HG02588 (cell line): ENCODE data around the gene CDK15.

ENCODE experiments used
- ATAC-seq: cut with Tn5 transposase; IDR thresholded peaks from one replicate; pipeline ENCODE4 v1.9.1; 2021; ENCODE audit warnings: mild to moderate bottlenecking, moderate library complexity; ENCODE audit not compliant: unreplicated experiment

CDK15 gene

DNA sequence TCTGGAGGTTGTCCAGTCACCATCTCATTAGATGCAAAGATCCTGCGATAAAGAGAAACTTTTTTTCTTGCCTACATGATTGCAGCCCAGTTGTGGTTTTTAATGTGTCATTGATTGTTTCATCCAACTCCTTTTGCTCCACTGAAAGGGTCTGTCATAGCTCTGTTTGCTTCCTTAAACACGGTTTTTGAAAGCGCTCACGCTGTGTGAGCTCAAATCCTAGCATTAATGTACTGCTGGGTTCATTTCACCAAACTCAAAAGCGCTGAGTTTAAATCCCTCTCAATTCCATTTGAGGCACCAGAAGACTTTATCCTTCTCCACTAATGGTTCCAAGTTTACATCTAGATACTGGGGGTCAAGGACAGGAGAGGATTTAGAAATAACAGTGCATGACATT, 53.6 kb downstream of the CDK15 start:
- ATAC-seq, result no peak

DNA sequence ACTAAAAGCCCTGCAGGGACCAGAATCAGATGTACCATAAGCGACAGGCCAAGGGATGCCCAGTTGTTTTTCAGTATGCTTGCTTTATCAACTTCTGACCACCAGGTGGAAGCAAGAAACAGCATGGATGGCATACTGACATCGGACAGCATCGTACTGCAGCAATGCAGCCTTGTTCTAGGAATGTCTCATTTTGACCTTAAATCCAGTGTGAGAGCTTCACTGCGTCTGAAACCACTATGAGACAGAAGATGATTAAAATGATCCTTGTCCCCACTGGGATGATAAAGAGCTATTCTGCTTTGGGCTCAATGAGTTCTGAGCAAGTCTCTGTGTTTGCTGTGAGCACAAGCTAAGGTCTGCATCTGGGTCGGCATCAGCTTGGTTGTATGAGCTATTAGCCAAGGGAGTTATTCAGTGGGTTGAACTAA, 54.3 kb downstream of the CDK15 start:
- peak; percentile 73 for ATAC-seq

DNA sequence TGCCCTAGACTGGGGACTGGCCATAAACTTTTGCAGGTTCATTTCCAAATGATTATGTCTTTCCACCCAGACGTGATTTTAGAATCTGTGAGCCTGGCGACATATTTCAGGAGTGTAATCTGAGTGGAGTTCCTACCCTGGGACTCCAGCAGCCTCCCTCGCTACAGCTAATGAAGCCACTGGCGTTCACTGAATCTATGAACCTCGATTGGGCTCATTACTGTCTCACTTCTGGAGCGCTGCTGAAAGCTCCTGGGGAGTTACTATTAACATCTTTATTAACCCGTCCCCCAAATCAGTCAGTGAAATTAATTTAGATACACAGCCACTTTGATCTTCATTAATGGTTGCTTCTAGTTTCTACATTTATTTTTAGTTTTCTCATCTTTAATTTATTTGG, 56.5 kb downstream of the CDK15 start:
- ATAC-seq, result no peak

DNA sequence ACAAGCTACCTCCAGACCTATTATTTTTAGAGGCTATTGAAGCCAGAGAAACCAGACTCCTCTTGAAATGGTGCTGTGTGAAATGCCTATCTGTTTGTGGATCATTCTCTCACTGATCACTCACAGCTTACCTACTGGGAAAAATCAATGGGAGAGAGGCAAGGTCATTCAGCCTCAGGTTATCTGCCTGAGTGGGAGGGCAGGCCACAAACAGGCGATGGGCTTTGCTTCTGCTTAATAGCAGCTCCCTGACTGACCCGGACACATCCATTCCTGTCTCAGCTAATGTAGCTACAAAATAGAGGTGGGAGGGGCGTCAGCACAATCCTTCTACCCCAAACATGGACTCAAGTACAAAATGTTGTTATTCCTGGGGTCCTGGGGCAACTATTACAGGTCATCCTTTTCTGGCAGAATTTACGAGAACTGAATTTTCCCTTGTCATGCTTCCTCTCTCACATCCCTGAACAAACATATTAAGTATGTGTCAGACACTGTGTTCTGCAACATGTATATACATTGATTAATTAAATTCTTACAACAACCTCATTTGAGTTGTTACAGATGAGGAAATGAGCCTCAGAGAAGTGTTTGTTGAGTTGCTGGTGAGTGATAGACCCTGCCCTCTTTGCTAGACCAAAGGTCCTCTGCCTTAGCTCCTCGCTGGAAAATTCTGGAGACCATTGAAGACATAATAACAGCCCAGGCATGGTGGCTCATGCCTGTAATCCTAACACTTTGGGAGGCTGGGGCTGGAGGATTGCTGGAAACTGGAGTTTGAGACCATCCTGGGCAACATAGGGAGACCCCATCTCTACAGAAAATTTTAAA, 60.5 kb downstream of the CDK15 start:
- no peak for ATAC-seq

DNA sequence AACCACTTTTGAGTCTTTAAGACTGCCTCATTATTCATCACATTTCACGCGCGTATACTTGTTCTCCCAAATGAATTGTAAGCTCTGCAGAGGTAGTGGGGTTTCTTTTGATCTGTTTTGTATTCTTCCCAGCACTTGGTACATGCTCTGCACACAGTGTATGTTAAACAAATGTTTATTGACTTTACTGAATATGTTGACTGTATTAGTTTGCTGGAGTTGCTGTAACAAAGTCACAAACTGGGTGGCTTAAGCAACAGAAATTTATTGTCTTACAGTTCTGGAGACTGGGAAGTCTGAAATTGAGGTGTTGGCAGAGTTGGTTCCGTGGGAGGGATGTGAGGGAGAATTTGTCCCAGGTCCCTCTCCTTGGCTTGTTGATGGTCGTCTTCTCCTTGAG, 65.1 kb downstream of the CDK15 start:
- no peak for ATAC-seq

DNA sequence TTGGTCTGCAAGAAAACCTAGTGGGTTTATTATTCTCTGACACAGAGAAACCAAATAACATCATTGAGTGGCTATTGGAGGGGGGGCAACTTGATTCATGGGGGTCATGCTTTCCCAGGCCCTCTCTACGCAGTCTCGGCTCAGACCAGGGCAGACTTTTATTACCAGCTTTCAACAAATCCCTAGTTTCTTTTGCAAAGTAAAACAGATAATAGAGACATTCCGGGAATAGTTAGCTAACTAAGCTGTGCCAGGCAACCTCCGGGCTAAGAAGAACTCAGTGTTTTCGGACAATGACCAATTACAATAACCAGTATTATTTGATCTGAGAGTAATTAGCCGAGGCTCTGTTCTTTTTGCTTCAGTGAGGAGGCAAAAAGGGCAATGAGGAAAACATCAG, 66.3 kb downstream of the CDK15 start:
- ATAC-seq, result no peak

DNA sequence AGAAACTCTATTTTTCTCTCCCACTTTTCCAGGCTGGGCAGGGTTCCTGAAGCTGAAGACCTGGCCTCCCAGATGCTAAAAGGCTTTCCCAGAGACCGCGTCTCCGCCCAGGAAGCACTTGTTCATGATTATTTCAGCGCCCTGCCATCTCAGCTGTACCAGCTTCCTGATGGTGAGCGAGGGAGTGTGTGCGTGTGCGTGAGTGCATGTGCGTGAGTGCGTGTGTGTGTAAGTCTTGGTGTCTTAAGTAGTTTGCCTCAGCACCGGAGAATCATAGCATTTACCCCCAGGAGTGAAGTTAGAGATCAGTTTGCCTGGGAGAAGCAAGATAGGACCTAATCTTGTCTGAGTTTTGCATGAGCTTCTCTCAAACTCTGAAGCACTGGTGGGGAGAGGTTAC, 73.7 kb downstream of the CDK15 start:
- no peak for ATAC-seq

DNA sequence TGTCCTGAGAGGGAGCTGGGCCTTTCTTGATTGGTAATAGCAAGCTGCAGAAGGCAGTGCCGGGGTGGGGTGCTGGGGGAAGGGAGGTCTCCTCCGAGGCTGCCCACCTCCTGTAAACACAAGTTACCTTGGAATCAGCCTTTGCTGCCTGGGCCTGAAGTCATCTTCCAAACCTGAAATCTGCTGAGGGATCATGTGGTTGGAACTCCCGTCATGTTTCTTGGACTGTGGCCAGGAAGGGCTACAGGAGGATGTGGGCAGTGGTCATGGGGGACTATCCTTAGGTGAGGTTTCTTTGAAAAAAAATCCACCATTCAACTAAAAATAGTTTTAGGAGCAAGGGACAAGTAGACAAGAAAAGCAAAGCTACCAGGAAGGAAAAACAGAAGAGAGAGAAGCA, 74.2 kb downstream of the CDK15 start:
- peak; percentile 5 for ATAC-seq

DNA sequence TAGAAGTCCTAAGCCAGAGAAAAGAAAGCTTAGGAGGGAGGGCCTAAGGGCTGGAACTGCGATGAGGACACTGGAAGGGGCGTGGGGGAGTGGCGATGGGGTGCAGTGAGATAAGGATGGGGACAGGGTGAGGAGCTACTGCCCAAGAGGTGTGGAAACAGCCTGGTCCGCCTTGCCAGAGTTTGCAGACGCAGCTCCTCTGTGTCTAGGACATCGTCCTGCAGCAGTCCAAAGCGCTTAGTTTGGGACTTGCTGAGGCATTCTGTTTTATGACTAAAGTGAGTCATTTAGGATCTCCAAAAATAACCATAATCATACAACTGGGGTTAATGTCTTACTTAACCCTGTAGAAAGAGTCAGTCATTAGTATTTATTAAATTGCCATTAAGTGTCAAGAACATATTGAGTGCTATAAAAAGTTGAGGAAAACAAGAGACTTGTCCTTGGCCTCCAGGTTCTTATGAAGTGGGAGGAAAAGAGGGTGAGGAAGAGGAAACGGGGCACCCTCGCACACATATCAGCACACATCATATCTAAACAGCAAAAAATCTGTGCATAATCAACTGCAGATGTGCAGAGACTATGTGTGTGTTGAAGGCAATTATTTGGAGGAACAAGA, 74.8 kb downstream of the CDK15 start:
- peak; percentile 62 for ATAC-seq

DNA sequence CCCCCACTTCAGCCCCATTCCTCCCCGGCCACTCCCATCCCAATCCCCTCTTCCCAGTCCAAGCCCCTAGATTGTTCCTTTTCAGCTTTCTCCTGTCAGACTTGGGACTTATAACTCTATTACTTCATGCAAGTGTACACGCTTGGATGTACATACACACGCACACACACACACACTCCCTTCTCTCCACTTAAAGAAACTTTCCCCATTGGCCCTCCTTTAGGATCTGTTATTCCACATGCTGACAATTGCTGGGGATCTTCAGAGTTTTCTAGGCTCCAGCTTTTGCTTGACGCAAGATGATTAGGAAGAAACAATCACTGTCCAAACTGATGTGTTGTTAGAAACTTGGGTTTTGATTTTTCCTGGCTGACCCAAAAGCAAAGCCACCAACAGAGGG, 75.4 kb downstream of the CDK15 start:
- no peak for ATAC-seq

DNA sequence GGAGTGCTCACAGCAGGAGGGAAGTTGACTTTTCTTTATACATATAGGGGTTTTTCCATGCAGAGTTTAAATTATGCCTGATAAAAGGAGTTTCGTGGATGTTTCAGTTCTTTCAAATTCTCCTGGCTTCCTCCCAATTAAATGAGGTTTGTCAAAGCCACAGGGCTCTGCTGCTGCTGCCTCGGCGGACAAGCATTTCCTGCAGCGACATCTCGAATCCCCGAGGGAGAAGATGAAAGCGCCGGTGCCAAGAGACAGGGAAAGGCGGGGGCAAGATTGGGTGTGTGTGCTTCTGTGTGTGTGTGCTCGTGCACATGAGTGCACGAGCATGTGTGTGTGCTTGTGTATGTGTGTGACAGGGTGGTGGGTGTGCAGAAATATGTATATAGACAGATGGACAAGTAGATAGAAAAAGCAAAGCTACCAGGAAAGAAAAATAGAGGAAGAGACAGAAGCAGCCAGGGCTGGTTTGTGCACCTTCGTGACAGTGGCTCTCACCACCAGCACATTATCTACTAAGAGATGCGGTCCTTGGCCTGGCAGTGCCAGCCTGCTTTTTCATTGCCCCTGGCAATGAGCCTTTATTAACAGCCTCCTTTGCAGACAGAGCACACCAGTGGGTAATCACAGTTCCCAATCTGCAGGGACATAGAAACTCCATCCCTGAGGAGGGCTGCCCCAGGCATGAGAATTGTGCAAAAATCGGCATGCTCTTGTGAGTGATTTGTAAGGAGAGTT, 76.2 kb downstream of the CDK15 start:
- no peak for ATAC-seq

DNA sequence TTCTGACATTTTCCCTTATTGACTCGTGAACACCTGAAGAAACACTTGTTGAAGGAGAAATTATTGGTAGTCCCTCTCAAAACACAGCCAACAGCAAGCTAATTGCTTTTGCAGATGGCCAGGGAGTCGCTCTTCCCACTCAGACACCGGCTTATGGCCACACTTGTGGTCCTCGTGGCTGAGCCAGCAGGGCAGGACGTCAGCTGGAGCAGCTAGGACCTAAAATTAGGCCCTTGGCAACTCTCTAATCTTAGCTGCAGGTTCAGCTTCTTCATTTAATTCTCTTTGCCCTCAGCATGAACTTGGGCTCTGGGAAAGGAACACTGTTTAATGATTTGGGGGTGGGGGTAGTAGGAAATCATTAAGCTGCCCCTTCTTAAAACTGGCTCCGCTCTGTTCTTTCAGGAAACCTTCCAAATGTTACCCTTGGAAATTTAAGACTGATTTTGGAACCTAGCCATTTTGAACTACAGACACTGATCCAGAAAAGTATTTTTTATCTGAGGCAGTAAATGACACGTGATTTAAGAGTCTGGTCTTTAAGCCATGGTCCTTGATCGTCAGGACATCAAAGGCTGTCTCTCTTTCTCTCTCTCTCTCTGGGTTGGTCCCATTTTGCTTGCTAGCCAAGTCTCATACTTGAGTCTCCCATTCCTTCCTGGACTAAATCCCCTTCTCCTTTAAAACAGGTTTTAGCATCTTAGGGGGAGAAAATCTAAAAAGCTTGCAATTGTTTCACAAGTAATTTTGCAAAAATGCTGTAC, 77.5 kb downstream of the CDK15 start:
- ATAC-seq, result no peak

DNA sequence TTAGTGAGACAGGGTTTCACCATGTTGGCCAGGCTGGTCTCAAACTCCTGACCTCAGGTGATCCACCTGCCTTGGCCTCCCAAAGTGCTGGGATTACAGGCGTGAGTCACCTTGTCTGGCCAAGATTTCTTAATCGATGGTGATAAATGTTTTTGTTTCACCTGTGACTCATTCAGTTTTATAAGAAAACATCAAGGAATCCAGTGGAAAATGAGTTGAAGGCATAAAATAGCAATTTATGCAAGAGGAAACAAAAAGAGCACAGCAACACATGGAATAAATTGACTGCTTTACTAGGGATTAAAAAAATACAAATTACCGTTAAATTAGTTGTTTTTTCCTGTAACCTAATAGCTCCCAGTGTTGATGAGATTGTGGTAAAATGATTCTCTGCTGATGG, 80.2 kb downstream of the CDK15 start:
- ATAC-seq, result no peak

DNA sequence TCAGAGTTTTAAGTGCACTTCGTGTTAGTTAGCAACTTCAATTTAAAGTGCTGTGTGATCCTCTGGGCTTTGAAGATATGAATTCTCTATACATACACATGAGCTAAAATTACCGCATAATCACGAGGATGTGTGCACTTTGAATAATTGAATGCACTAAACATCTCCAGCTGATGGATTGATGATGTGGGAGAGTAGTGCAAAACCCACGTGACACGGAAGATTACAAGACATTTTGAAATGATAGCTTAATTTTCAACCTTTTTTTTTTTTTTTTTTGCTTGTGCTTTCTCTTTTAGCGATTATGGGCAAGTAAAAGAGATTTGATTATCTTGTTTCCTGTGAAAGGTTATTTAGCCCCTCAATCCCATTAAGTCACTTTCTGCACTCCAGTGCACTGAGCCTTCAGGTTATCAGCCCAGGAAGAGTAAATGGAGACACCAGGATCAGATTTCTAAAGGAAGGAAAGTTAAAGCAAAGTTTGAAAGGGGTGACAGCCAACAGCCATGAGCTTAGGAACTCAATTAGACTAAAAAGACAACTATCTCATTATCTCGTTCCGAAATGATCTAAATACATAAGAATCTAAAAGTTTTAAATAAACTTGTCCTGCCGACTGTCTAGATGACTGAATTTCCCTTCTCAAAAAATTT, 81.6 kb downstream of the CDK15 start:
- no peak for ATAC-seq

DNA sequence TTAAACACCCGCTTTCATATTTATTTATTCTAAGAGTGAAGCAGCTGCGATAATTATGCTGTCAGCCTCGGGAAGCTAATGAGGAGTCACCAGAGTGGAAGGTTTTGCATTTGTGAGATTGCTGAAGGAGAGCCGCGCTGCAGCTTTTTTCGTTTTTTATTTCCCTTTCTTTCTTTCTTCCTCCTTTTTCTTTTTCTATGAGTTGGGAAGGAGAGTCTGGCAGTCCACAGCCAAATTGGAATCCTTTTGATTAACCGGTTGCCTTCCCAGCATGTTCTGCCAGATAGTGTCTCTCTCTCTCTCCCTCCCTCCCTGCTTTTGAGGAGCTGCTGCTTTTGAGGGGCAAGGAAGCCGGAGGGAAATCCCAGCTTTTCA, 82.1 kb downstream of the CDK15 start:
- ATAC-seq, result no peak

DNA sequence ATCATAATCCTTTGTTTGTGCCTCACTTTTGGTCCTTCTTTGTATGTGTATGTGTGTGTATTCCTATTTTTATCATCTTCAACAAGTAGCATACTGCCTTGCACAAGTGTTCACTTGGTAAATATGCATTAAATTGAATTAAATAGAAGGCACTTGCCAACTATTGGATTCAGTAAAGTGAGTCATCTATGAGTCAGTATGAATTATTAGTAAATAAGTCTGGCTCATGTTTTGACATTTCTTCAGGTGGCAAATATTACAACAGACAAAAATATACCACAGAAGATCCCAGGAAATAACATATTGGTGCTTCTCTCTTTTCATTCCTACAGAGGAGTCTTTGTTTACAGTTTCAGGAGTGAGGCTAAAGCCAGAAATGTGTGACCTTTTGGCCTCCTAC, 84.1 kb downstream of the CDK15 start:
- ATAC-seq, result no peak

DNA sequence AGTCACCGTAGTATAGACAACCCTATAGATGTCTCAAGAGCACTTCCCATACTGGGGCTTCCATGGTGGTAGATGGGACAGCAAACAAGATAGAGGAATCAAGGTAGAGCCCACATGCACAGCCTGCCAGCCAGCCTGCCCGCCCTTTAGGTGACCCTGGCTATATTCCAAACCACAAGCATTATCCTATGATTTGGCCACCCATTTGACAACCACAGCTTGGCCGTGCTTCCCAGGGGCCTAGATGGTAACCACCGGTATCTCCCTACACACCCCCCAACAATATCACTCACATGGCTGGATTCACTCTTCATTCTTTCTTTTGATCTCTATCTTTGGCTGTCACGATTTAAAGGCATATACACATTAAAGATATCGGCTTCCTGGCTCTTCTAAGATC, 85.3 kb downstream of the CDK15 start:
- ATAC-seq, result no peak

DNA sequence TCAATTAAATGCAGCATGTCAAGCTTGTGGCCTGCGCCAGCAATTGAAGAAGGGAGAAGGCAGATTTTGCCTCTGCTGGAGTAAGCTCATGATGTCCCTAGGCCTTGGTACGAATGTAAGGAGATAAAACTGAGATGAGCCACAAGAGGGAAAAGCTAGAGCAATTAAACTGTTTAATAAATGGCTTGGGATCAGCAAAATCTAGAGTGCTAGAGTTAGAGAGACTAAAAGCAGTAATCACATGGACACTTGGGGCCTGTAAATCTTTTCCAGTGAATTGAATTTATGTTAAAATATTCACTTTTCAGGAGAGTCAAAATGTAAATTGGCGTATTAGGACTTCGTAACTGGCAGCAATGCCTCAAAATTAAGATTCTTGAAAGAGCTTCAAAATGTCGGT, 86.2 kb downstream of the CDK15 start:
- ATAC-seq, result no peak

DNA sequence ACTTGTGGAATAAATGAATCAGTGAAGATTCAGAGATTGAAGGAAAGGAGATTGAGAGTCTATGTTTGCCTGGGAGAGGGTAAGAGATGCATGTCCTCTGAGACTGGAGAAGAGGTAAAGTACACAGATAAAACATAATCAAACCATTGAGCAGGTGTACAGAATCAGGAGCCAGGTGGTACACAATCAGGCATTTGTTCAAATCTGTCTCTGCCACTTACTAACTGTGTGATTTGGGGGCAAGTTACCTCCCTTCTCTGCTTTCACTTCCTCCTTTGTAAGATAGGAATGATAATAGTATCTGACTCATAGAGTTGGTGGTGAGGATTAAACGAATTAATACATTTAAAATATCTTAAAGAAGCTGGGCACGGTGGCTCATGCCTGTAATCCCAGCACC, 94.0 kb downstream of the CDK15 start:
- no peak for ATAC-seq

DNA sequence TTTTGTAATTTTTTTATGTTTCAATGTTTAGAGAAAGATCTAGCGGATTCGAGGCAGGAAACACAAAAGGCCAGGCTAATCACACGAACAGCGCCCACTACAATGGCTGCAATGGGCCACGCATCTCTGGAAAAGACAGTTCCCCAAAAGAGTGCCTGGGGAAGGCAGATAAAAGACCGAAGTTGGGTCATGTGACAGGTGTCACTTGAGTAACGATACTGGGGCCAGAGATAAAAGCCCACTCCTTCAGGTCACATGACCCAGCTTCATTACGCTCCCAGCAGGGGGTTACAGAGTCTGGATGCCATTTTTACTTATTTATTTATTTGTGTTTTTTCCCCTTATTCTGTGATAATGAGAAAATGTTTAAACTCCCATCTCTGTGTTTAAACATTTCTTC, 95.4 kb downstream of the CDK15 start:
- no peak for ATAC-seq
